Breast epithelium (tissue), 4 donors: ENCODE results near the gene ARL8A. TPM values are rescaled to one million over a fixed set of nuclear protein-coding genes. Genes with fewer than 3 reads are reported as not detected.

Experiments
- DNase-seq, 2 donors: peaks; one replicate each; pipeline ENCODE4 v3.0.0-alpha.2; 2019; ENCODE audit warnings: low spot score in 2 of 2
- H3K27ac ChIP-seq, 2 donors: fragments of 200-600 bp; sonication (generic) in 1 of 2; one replicate each; pipeline ENCODE4 v1.5.1; 2016 to 2019; ENCODE audit warnings: mild to moderate bottlenecking in 1 of 2
- H3K27me3 ChIP-seq, 2 donors: fragments of 200-600 bp; sonication (generic) in 1 of 2; one replicate each; pipeline versions ENCODE4 v1.5.1 to v1.6.0; 2017 to 2019; ENCODE audit warnings: control low read depth in 1 of 2, mild to moderate bottlenecking in 1 of 2
- H3K36me3 ChIP-seq: fragments of 200-600 bp; one replicate; pipeline ENCODE4 v1.5.1; 2019
- H3K4me1 ChIP-seq, 2 donors: fragments of 200-600 bp; sonication (generic); one replicate each; pipeline ENCODE4 v1.5.1; 2016 to 2019; ENCODE audit warnings: control low read depth in 1 of 2
- H3K4me3 ChIP-seq, 3 donors: fragments of 200-600 bp; sonication (generic); 1 replicate in 2 of 3; 2 replicates in 1 of 3; pipeline ENCODE4 v1.5.1; 2016 to 2019; ENCODE audit warnings: mild to moderate bottlenecking in 3 of 3, moderate library complexity in 2 of 3
- H3K9me3 ChIP-seq, 2 donors: fragments of 200-600 bp; sonication (generic) in 1 of 2; one replicate each; pipeline ENCODE4 v1.5.1; 2016 to 2019; ENCODE audit warnings: control low read depth in 1 of 2
- POLR2A ChIP-seq: fragments of 450-650 bp; IDR thresholded peaks from one replicate; pipeline ENCODE4 v1.6.1; 2016; ENCODE audit warnings: antibody characterized with exemption, mild to moderate bottlenecking, moderate library complexity
- POLR2AphosphoS5 ChIP-seq, 3 donors: sonication (generic); formaldehyde crosslinking; IDR thresholded peaks; one replicate each; pipeline ENCODE4 v1.6.1; 2017; ENCODE audit warnings: antibody characterized with exemption in 3 of 3
- intact Hi-C: fragments of 100-400 bp; cut with DNase I; formaldehyde crosslinking; loops from one replicate; pipeline ENCODE4 v1.15.1; 2023; ENCODE audit warnings: low total_unique reads
- total RNA-seq, 3 donors: library from RNA; depleted of rRNA; stranded (reverse); fragments of >200 nt; gene quantifications; one replicate each; pipeline ENCODE4 v1.1.0, GENCODE V29; 2016
- TF ChIP-seq, protein P1 (sequence below), 3 donors: fragments of 450-650 bp; IDR thresholded peaks; one replicate each; pipeline ENCODE4 v1.5.1; 2016 to 2017; ENCODE audit warnings: antibody characterized with exemption in 3 of 3, mild to moderate bottlenecking in 3 of 3, moderate library complexity in 3 of 3

Gene ARL8A
- total RNA-seq, 3 donors from 2014 or later, result 29.9 to 41.1 (median 34.7) TPM

DNA sequence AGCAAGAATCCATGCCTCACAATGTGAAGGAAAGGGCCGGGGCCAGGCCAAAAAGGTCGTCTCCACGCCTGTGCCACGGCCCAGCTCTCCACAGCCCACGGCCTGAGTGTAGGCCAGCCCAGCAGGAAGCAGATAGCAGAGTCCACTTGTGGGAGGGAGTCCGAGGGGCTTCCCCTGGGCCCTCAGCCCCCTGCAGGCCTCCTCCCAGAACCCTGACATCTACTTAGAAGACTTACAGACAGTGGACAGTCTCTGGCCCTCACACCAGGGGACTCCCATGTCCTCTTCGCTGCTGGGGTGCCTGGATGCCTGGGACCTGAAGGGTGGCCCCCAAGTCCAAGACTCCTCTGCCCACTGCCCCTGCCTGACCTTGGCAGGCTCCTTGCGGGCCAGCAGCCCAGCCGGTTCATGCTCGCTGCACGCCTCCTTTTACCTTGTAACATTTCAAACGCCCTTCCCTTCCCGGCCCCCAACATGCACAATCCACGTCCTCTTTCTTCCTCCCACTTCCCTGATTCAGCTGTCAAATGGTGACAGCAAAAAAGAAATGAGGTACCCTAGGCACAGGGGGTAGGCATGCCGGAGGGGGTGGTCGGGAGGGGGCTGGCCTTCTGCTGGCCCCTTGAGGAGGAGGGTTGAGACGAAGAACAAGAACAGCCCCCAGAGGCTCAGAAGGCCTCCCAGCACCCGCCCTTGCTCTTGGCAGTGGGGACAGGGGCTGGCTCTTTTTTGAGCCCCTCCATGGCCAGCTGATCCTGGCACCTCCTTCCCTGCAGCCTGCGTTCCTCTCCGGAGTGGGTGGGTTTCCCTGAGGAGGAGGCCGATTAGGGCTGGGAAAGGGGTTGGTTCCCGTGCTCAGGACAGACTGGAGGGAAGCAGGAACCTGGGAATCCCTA, 16.9 kb upstream of the ARL8A start:
- no peak overlapping the region for H3K4me3 ChIP-seq
- peak overlapping the region in 1 of 2 donors; percentile 58 for H3K27ac ChIP-seq

DNA sequence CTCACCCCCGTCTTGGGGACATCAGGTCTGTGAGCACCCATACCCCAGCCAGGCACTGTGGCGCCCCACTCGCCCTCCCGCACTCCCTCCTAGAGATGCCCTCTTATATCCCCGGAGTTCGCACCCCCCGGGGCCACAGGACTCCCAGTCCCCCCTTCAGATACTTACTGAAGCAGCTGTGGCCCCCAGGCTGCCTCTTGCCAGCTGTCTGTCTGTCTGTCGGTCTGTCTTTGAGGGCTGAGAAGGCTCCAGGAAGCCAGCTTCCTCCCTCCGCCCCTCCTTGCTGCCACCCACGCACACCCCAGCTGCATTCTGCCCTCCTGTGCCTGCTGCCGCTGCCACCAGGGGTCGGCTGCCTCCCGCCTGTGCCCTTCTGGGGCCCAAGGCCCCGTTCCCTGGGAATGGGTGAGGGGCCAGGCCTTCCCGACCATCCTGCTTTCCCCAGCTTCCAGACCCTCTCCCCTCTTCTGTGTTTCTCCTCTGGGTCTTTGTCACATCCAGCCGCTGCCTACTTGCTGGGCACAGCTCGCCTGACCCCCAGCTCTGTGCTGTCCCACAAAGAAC, 15.9 kb upstream of the ARL8A start, which contains the start of gene PTPN7:
Gene PTPN7 (minus strand): TSS at position 226 of the 564 bp plus-strand sequence. CDS start 1,200 bp downstream, outside the sequence.
- TF ChIP-seq POLR2A (no peak), POLR2AphosphoS5 (IDR thresholded peaks at IDR 0.05) (no peak)
- TF ChIP-seq, protein P1, sequence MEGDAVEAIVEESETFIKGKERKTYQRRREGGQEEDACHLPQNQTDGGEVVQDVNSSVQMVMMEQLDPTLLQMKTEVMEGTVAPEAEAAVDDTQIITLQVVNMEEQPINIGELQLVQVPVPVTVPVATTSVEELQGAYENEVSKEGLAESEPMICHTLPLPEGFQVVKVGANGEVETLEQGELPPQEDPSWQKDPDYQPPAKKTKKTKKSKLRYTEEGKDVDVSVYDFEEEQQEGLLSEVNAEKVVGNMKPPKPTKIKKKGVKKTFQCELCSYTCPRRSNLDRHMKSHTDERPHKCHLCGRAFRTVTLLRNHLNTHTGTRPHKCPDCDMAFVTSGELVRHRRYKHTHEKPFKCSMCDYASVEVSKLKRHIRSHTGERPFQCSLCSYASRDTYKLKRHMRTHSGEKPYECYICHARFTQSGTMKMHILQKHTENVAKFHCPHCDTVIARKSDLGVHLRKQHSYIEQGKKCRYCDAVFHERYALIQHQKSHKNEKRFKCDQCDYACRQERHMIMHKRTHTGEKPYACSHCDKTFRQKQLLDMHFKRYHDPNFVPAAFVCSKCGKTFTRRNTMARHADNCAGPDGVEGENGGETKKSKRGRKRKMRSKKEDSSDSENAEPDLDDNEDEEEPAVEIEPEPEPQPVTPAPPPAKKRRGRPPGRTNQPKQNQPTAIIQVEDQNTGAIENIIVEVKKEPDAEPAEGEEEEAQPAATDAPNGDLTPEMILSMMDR (IDR thresholded peaks at IDR 0.05), result no peak
- intact Hi-C loops, result no loop called here
- peak within 1 kb of the TSS in 2 of 3 donors; percentile 35 to 45 for H3K4me3 ChIP-seq
- peak within 1 kb of the TSS in 1 of 2 donors; percentile 58 for H3K27ac ChIP-seq
- H3K4me1 ChIP-seq, result no peaks in the 10 kb centered on the region
- no peak for DNase-seq
- no peaks in the 10 kb centered on the region for H3K36me3 ChIP-seq
- H3K9me3 ChIP-seq, result no peaks in the 10 kb centered on the region
- no peaks in the 10 kb centered on the region for H3K27me3 ChIP-seq

More for the DNA sequence above, 16.9 kb upstream of the ARL8A start:
- DNase-seq, result no peak
- H3K27me3 ChIP-seq, result no peaks in the 10 kb centered on the region
- H3K9me3 ChIP-seq, result no peaks in the 10 kb centered on the region
- no peaks in the 10 kb centered on the region for H3K4me1 ChIP-seq
- TF ChIP-seq POLR2A, result no peak
- TF ChIP-seq POLR2AphosphoS5 (IDR thresholded peaks at IDR 0.05), result no peak
- TF ChIP-seq, protein P1 (IDR thresholded peaks at IDR 0.05), result no peak
- H3K36me3 ChIP-seq, result no peaks in the 10 kb centered on the region
- intact Hi-C loops, result no loop called here

GRCh38 chr1:202159534-202160371, 15.2 kb upstream of the ARL8A start:
- no peaks in the 10 kb centered on the region for H3K36me3 ChIP-seq
- DNase-seq, result no peak
- H3K4me1 ChIP-seq, result no peaks in the 10 kb centered on the region
- no peaks in the 10 kb centered on the region for H3K27me3 ChIP-seq
- H3K9me3 ChIP-seq, result no peaks in the 10 kb centered on the region
- intact Hi-C loops, result no loop called here
- peak overlapping the region in 1 of 2 donors; percentile 58 for H3K27ac ChIP-seq
- TF ChIP-seq POLR2A (no peak), POLR2AphosphoS5 (IDR thresholded peaks at IDR 0.05) (no peak)
- TF ChIP-seq, protein P1 (IDR thresholded peaks at IDR 0.05), result no peak
- peak overlapping the region in 2 of 3 donors; percentile 35 to 45 for H3K4me3 ChIP-seq

DNA sequence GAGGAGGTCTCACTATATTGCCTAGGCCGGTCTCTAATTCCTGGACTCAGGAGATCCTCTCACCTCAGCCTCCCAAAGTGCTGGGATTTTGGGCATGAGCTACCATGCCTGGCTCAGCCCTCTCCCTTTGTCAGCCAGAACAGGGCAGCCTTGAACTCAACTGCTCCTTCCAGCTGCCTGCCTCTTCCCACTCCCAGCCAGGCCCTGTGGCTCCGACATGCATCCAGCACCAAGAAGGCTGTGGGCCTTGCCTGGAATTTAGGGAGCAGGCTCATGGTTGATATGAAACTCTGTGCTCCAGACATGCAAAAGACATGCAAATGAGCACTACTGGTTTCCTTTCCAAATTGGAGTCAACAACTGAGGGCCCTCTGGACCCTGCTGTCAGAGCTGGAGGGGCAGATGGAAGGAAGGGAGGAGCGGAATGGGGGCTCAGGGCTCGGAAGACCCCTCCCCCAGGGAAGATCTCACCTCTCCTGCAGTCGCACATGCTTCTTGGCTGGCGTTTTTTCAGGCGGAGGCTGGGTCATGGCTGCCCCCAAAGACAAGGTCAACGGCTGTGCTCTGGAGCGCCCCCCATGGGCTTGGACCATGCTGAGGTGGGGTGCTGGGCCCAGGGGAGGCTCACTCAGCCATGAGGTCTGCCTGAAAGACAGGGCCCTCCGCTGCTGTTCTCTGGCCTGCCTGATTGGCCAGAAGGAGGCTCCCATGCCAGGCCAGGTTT, 14.4 kb upstream of the ARL8A start:
- no peaks in the 10 kb centered on the region for H3K27me3 ChIP-seq
- intact Hi-C loops, result no loop called here
- no peak overlapping the region for H3K27ac ChIP-seq
- peak overlapping the region in 1 of 3 donors; percentile 19 for H3K4me3 ChIP-seq
- DNase-seq, result no peak
- H3K9me3 ChIP-seq, result no peaks in the 10 kb centered on the region
- TF ChIP-seq POLR2AphosphoS5 (IDR thresholded peaks at IDR 0.05) (no peak), POLR2A (no peak)
- TF ChIP-seq, protein P1 (IDR thresholded peaks at IDR 0.05), result no peak
- no peaks in the 10 kb centered on the region for H3K36me3 ChIP-seq
- no peaks in the 10 kb centered on the region for H3K4me1 ChIP-seq
